KOPT-K1 (cell line): ENCODE results near the gene EGFR.

Experiments
- H3K27ac ChIP-seq: fragments of 200-600 bp; sonication (generic); 2 replicates; pipeline ENCODE4 v1.5.1; 2016; ENCODE audit warnings: antibody characterized with exemption, mild to moderate bottlenecking, low read depth, low read length; ENCODE audit not compliant: poor library complexity, severe bottlenecking
- H3K36me3 ChIP-seq: fragments of 200-600 bp; sonication (generic); 2 replicates; pipeline ENCODE4 v1.5.1; 2017; ENCODE audit warnings: antibody characterized with exemption, mild to moderate bottlenecking, low read length, moderate library complexity; ENCODE audit not compliant: insufficient read depth
- H3K9me3 ChIP-seq: fragments of 200-600 bp; sonication (generic); 2 replicates; pipeline ENCODE4 v1.5.1; 2017; ENCODE audit warnings: antibody characterized with exemption, low read length, mild to moderate bottlenecking; ENCODE audit not compliant: insufficient read depth, poor library complexity, severe bottlenecking

EGFR gene

GRCh38 chr7:55178863-55179773 is 160.3 kb downstream of the EGFR start:
- no peaks in the 10 kb centered on the region for H3K36me3 ChIP-seq
- no peaks in the 10 kb centered on the region for H3K9me3 ChIP-seq
- H3K27ac ChIP-seq: no peak overlapping the region

- Histone ChIP-seq H3K27ac (no peak overlapping the region), H3K36me3 (no peaks in the 10 kb centered on the region), H3K9me3 (no peaks in the 10 kb centered on the region)
Measured at GRCh38 chr7:55179931-55180682, 161.3 kb downstream of the EGFR start.

- Histone ChIP-seq H3K27ac (no peak overlapping the region), H3K36me3 (no peaks in the 10 kb centered on the region), H3K9me3 (no peaks in the 10 kb centered on the region)
Measured at GRCh38 chr7:55180963-55181542, 162.2 kb downstream of the EGFR start.

- Histone ChIP-seq H3K9me3 (no peaks in the 10 kb centered on the region), H3K36me3 (no peaks in the 10 kb centered on the region), H3K27ac (no peak overlapping the region)
Measured at GRCh38 chr7:55181762-55182161, 162.9 kb downstream of the EGFR start.

GRCh38 chr7:55183897-55184296 is 165.1 kb downstream of the EGFR start:
- Histone ChIP-seq H3K9me3 (no peaks in the 10 kb centered on the region), H3K36me3 (no peaks in the 10 kb centered on the region), H3K27ac (no peak overlapping the region)

GRCh38 chr7:55185321-55185802 is 166.5 kb downstream of the EGFR start:
- Histone ChIP-seq H3K9me3 (no peaks in the 10 kb centered on the region), H3K36me3 (no peaks in the 10 kb centered on the region), H3K27ac (no peak overlapping the region)

GRCh38 chr7:55185941-55186609 is 167.3 kb downstream of the EGFR start:
- Histone ChIP-seq H3K9me3 (no peaks in the 10 kb centered on the region), H3K27ac (no peak overlapping the region), H3K36me3 (no peaks in the 10 kb centered on the region)

GRCh38 chr7:55187701-55188491 is 169.1 kb downstream of the EGFR start:
- H3K36me3 ChIP-seq: no peaks in the 10 kb centered on the region
- no peak overlapping the region for H3K27ac ChIP-seq
- no peaks in the 10 kb centered on the region for H3K9me3 ChIP-seq

GRCh38 chr7:55188590-55189138 is 169.8 kb downstream of the EGFR start:
- no peaks in the 10 kb centered on the region for H3K36me3 ChIP-seq
- no peaks in the 10 kb centered on the region for H3K9me3 ChIP-seq
- H3K27ac ChIP-seq: no peak overlapping the region

- no peaks in the 10 kb centered on the region for H3K36me3 ChIP-seq
- no peak overlapping the region for H3K27ac ChIP-seq
- no peaks in the 10 kb centered on the region for H3K9me3 ChIP-seq
Measured at GRCh38 chr7:55189146-55189766, 170.4 kb downstream of the EGFR start.

- H3K36me3 ChIP-seq: no peaks in the 10 kb centered on the region
- H3K9me3 ChIP-seq: no peaks in the 10 kb centered on the region
- H3K27ac ChIP-seq: no peak overlapping the region
Measured at GRCh38 chr7:55189878-55190436, 171.1 kb downstream of the EGFR start.

- Histone ChIP-seq H3K36me3 (no peaks in the 10 kb centered on the region), H3K9me3 (no peaks in the 10 kb centered on the region), H3K27ac (no peak overlapping the region)
Measured at GRCh38 chr7:55190511-55191160, 171.8 kb downstream of the EGFR start.
